ENCODE data around the gene TMPRSS9.

TMPRSS9 gene

DNA sequence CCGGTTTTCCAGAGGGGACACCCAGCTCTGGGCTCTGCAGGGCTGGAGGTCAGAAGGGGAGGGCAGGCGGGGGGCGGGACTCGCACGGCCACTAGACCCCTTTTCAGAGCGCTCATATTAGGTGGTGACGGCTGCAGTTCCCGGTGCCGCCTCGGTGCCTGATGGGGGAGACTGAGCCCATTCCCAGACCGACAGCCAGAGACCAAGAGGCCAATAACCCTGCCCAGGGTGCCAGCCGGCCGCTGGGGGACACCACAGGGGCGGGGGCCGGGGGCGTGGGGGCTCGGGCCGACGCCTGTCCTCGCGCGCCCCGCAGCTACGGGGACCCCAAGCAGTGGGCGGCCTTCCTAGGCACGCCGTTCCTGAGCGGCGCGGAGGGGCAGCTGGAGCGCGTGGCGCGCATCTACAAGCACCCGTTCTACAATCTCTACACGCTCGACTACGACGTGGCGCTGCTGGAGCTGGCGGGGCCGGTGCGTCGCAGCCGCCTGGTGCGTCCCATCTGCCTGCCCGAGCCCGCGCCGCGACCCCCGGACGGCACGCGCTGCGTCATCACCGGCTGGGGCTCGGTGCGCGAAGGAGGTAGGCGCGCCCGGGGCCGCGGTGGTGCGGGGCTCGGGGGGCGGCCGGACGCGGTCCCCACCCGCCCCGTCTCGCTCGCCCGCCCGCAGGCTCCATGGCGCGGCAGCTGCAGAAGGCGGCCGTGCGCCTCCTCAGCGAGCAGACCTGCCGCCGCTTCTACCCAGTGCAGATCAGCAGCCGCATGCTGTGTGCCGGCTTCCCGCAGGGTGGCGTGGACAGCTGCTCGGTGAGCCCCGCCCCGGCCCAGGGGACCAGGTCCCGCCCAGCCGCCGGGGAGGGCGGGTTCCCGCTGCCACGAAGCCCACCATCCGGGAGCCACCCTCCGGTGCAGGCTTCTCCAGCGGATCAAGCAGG lies 64.9 kb downstream of the TMPRSS9 start:
- DNase-seq = peak; percentile 79

DNA sequence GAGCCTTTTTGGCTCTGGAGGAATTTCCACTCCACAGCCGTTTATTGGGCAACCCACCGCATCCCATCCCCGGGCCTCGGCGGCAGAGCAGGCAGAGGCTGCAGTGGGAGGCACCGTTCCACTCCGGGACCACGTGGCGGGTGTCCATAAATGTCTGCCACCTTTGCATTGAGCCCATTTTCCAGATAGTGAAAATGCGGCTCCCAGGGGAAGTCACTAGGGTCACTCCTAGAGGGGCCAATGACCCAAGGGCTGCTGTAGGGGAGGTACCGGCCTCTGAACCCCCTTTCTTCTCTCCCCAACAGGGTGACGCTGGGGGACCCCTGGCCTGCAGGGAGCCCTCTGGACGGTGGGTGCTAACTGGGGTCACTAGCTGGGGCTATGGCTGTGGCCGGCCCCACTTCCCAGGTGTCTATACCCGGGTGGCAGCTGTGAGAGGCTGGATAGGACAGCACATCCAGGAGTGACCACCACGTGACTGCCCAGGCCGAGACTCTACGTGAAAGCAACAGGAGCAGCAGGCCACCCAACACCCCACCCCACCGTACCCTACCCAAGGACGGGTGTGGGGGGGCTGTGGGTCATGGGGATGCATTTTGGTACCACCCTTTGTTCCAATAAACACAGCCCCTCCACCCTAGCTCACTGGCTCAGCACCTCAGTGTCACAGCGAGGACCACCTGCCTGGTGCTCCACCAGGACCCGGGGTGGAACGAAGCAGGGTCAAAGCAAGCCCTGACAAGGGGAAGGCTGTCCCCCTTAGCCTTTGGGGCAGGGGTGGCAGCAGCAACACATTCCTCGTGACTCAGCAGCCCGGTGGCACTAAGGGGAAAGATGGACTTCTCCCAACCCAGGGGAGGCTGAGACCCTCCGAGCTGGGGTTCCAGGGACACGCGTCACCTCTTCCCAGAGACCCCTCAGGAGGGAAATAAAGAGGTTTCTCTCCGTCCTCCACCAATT lies 65.8 kb downstream of the TMPRSS9 start:
- no peak for DNase-seq

DNA sequence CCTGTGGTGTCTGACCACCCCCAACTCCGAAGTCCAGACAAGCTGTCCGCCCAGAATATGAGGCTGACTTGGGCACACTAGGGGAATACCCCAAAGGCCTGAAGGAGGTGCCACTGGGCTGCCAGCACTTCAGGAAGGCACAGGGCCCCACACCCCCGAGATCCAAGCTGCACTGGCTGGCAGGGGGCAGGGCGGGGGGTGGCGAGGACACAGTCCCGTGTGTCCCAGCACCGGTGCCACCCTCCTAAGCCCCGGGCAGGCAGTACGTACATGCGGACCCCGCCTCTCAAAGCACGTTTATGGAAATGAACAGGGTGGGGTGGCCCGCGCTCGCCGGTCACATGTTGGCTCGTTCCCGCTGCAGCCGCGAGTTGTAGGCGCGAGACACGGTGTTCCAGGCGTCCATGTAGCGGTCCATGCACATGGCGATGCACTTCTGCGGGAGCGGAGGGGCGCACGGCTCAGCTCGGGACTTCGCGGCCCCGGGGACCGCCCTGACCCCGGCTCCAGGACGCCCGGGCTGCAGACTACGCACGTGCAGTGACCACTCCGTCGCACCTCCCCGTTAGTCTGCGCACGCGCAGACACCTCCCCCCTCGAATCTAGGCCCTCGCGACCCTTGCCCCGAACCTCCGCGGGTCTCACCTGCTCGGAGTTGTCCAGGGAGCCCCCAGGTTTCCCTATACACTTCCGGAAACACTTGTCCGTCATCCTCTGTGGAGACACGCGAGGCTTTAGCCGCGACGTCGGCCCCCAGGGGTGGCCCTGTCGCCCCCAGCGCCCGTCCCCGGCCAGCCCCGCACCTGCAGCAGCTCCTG lies 66.8 kb downstream of the TMPRSS9 start:
- DNase-seq = peak; percentile 71

DNA sequence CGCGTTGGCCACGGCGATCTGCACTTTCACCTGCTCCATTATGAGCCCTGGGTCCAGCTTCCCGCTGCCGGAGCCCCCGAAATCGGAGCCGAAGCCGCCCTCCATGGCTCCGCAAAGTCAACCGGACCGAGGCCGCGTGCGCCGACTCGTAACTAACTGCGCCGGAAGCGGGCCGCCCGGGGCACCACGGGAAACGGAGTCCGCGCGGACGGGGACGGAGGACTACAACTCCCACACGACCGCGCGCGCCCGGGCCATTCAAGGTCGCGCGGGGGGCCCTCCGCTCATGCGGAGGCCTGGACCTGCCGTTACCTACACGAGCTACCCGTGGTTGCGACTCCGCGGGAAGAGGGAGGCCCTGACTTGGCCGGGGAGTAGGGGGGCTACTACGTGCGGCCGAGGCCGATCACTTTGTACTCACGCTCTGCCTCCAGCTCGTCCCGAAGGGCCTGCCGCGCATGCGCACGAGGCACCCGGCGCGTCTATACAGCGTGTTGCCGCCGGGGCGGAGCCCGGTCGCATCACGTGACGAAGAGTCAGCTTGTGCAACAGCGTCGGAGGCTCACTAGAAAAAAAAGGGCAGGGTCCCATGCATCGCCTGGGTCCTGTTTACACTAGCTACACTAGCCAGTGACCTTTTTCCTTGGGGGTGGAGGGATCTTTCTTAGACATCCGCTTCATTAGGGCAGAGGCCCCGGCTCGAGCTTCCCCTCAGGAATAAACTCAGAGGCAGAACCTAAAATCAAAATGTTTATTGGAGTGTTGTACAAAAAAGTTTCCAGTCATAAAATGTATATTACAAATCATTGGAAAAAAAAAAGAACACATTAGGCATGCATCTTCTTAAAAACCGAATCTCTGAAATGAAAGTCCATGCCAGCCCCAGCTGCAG lies 67.6 kb downstream of the TMPRSS9 start, which contains the start of gene TIMM13:
TIMM13 (minus strand) TSS at position 158 of the 892 bp plus-strand sequence; CDS start at position 105, 53 bp downstream.
- peak; percentile 97 for DNase-seq

DNA sequence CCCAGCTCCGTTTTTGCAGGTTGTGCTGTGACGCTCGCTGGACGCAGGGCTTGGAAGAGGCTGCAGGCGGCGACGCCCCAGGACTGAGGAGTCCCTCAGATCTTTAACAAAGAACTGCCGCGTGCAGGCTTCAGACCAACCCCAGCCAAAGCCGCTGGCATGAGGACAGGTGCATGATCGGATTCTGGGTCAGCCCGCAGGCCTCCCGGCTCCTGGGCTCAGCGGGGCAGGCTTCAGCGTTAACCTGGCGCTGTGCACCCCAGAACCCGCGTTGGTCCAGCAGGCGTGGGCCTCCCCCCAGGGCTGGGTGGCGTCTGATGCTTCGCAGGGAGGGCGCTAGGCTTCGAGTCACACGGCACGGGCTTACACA lies 68.2 kb downstream of the TMPRSS9 start:
- peak; percentile 63 for DNase-seq

DNA sequence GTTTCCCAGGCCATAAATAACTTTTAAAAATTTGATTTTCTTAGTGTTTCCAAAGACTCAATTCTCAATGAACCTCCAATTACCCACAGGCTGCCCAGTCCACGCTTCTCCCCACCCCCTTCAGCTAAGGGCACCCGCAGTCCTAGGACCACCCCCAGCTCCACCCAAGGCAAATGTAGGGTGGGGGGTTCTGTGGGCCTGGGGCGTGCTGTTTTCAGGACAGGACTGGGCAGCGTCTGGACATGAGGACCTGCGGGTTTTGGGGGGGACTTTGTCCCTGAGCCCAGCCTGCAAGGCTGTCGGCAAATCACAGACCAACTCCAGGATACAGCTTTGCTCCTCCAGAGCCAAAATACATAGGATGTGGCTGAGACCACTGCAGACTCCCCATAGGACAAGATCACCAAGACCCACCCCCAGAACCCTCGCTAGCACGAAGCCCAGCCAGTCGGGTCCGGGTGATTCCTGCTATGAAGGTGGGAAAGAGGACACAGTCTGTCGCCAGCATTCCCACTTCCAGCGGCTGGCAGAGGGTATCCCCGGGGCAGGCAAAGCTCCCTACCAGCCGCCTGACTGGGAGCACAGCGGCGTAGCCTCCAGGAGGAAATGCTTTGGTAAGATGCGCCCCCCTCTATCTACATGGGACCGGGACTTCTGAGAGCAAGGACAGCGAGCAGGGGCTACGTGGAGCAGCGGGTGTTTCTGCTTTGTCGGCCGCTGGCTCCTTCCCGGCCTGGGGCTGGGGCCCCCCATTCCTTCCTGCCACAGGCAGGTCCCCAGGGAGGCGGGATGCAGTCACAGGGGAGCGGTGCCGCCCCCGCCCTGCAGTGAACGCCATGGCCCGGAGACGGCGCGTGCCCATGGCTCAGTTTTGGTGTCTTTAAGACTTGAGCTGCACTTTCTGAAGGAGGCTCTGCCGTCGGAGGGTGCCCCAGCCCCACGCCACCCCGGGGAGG lies 69.0 kb downstream of the TMPRSS9 start:
- peak; percentile 53 for DNase-seq

DNA sequence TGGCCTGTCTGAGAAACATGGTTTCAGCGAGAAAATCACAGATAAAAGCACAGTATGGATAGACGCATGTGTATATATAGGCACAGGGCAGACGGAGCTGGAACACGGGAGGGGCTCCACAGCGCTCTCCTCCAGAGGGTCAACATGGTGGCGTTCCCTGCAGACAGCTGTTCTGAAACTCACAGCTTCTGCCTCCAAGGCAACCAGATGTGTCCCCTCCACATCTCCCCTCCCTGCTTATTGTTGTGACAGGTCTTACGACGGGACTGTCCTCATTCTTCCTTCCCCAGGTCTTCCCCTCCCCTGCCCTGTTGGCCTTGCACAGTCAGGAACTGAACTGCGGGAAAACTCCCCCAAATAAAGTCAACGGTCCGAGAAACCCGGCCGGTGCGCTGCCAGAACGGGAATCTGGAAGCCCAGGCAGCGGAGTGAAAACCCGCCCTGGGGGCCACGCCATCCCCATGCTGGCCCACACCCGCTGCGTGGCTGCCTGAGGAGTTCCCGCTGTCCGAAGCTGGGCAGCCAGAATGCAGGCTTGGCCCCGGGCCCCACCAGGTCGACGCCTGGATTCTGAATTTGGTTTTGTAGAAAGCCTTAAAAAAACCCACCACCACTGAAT lies 70.0 kb downstream of the TMPRSS9 start:
- DNase-seq = no peak

DNA sequence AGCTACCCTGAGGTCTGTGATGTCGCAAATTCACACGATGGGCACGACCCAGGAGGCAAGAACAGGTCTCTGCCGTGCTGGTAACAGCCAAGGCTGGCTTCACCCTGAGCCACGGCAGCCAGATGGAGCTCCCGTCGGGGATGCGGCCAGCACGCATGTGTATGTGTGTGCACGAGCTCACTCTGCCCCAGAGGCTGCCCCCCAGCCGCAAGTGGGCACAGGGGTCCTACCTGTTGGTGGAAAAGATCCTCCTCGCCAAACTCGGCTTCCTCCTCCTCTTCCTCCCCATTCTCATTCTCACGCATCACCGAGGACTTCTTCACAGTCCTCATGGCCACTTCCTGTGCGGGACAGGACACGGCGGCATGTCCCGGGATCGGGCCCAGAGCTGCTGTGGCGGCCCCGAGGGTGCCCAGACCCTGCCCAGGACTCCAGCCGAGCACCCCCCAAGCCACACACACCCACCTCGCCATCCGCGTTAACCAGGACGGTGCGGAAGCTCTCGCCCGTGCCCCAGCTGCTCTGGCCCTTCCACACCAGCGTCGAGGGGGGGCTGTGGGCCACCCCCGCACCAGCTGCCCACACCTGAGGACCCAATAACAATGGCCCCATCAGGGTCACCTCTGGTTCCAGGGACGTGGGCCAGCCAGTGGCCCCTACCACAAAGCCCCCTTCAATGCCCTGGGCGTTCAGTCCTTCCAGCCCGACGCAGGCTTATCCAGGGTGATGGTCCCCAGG lies 71.4 kb downstream of the TMPRSS9 start:
- no peak for DNase-seq

DNA sequence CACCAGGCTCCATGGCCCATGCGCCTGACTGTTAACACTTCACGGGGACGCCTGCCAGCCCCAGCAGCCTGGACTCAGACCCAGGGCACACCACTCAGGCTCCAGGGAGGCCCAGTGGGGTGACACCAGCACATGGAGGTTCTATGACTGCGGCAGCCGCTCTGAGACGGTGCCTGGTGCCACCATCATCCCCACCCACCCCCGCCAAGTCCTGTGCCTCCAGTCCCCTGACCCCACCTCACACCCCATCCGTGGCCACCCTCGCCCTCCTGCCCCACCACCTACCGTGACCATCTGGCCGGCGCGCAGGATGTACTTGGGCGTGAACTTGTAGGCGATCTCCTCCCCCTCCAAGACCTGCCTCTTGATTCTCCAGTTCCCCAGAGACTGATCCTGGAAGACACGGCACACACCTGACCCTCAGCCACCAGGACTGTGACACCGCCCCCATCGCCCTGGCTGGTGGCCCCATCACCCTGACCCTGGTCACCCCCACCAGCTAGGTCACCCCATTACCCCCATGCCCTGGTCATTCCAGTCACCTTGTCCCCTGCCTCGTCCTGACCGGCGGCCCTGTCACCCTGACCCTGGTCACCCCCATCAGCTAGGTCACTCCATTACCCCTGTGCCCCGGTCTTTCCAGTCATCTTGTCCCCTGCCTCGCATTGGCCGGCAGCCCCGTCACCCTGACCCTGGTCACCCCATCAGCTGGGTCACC lies 72.2 kb downstream of the TMPRSS9 start:
- no peak for DNase-seq

DNA sequence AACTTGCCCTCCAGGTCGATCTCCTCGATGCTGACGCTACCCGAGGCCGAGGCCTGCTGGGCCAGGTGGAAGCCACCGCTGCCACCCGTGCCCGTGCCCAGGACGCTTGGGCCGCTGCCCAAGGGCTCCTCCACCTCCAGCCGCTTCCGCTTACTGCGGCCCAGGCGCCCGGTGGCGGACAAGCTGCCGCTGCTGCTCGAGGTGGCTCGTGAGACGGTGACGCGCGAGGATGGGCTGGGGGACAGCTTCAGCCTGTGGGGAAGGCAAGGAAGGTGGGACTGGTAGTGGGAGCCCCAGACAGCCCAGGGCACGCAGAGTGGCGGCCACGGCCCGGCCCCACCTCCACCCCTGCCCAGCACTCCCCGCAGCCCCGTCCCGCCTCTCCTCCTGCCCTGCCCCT lies 73.8 kb downstream of the TMPRSS9 start:
- DNase-seq = no peak

DNA sequence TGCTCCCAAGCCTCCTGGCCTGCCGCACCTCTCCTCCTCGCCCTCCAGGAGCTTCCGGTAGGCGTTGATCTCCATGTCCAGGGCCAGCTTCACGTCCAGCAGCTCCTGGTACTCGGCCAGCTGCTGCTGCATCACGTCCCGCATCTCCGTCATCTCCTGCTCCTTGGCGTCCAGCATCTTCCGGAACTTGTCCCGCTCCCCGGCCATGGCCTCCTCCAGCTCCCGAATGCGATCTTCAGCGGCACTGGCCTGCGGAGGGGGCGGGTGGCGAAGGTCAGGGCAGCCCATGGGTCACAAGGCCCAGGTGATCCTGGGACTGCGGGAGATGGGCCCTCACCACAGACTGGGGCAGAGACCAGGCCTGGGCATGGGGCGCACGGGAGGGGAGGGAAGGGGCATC lies 74.2 kb downstream of the TMPRSS9 start:
- DNase-seq = no peak

DNA sequence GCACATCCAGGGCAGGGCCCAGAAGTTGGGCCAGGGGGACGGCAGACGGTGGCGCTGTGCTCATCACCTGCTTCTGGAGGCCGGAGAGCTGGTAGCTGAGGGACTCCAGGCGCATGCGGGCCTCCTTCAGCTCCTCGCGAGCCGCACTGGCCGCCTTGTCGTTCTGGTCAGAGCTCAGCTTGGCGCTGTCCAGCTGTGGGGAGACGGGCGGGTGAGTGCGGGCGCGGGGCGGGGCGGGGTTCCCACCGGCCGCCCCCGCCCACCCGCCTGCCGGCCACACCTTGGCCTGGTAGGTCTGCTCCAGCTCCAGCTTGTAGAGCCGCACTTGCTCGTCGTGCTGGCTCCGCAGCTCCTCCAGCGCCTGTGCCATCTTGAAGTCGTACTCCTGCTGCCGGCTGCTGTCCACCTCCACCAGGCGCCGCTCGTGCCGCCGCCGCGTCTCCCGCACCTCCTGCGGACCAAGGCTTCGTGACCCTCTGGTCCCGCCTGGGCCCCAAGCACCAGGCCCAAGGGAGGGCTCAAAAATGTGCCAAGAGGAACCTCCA lies 74.7 kb downstream of the TMPRSS9 start:
- no peak for DNase-seq

DNA sequence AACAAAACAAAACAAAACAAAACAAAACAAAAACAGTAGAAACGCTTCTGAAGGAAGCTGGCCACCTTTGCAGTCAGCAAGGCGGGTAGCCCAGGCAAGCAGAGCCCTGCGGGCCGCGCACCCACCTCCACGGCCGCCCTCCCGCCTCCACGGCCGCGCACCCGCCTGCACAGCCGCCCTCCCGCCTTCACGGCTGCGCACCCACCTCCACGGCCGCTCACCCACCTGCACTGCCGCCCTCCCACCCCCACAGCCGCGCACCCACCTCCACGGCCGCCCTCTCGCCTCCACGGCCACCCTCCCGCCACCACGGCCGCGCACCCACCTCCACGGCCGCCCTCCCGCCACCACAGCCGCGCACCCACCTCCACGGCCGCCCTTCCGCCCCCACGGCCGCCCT lies 76.3 kb downstream of the TMPRSS9 start:
- no peak for DNase-seq

DNA sequence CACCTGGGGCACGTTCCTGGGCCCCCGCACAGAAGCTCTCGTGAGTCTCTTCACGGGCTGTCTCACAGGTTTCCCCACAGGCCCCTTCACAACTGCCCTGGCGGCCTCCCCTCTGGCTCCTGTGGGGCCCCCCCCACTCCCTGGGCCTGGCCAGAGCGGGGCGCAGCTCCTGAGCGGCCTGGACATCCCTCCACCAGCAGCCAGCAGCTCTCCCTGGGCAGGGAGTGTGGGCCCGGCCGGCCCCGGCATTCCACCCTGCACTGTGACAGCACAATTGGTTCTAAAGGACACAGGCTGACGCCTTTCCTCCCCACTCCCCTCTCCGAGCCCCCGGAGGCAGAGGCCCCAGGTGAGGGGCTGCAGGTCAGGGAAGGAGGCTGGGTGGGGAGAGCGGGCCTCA lies 76.9 kb downstream of the TMPRSS9 start:
- DNase-seq = no peak

DNA sequence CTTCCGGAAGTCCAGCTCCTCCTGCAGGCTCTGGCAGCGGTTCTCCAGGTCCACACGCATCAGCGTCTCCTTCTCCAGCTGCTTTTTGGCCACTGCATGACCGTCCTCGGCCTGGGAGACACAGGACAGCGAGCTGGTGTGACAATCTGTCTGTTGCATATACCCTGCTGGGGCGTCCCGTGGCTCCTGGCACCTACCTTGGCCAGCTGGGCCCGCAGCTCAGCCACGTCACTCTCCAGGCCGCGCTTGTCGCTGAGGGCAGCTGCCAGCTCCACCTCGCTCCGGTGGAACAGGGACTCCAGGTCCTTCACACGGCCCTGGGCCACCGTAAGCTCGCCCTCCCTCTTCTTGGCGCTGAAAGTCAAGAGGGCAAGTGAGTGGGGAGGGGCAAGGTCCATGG lies 78.1 kb downstream of the TMPRSS9 start:
- DNase-seq = no peak

DNA sequence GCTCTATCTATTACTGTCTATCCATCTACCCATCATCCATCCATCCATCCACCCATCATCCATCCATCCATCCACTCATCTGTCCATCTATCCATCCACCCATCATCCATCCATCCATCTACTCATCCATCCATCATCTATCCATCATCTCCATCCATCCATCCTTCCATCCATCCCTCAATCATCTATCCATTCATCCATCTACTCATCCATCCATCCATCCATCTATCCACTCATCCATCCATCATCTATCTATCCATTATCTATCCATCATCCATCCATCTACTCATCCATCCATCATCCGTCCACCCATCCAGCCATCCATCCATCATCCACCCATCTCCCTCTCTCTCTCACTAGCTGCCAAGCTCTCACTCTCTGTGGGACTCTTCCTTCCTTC lies 80.5 kb downstream of the TMPRSS9 start:
- no peak for DNase-seq

DNA sequence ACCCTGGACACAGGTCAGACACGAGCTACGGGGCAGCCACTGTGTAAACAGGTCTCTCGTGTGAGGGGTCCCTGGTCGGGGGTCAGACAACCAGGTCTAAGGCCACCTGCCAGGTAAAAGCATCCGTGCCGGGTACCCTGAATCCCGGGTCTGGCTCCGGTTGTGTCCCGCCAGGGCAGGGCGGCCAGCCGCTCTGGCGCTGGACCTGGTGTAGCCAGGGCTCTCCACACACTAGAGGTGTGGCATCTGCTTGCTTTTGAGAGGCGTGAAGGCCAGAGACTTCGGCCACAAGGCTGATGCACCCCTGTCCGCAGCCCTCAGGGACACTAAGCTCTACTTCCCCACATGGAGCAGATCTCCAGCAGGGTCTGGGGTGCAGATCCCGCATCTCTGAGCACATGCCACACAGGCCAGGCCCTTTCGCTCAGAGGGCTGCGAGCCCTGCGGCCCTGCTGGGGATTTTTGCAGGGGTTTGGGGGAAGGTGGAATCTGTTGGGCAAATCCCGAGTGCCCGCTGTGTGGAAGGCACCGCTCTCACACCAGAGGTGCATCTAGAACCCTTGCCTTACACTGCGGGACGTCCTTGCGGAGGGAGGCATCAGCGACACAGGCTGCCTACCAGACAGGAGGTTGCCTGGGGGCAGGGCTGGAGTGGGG lies 81.2 kb downstream of the TMPRSS9 start:
- no peak for DNase-seq
